Keratinocyte (primary cell): Measurements from ENCODE around the gene VCL. TPM values are rescaled to one million over a fixed set of nuclear protein-coding genes. Genes with fewer than 3 reads are reported as not detected.
A peak's percentile ranks its signal among the peaks of the same experiment; 100 is the strongest.

ENCODE experiments used
- DNase-seq: peaks from one replicate; pipeline ENCODE4 v3.0.0-alpha.2; 2011; ENCODE audit warnings: low read depth, missing footprints, low spot score
- FAIRE-seq: peaks from 2 replicates; lab custom pipeline; 2011; peaks lifted over from hg19 to GRCh38; lab: Jason Lieb, UNC
- H2AFZ ChIP-seq: 2 replicates; pipeline ENCODE4 v1.6.0; 2012; ENCODE audit warnings: low read length, control low read depth, inconsistent platforms; ENCODE audit not compliant: control insufficient read depth
- H3K27ac ChIP-seq: 2 replicates; pipeline ENCODE4 v1.5.1; 2011; ENCODE audit warnings: low read length; ENCODE audit not compliant: control insufficient read depth, insufficient read depth
- H3K27me3 ChIP-seq: 3 replicates; pipeline ENCODE4 v1.6.0; 2011; ENCODE audit warnings: low read length; ENCODE audit not compliant: control insufficient read depth, insufficient read depth; ENCODE audit errors: extremely low read depth
- H3K36me3 ChIP-seq, 2 experiments: 2 replicates in 1 of 2; 3 replicates in 1 of 2; pipeline ENCODE4 v1.5.1; 2011; ENCODE audit warnings: low read length in 2 of 2, mild to moderate bottlenecking in 1 of 2; ENCODE audit not compliant: control insufficient read depth in 2 of 2, insufficient read depth in 2 of 2; ENCODE audit errors: extremely low read depth in 1 of 2
- H3K4me1 ChIP-seq: 3 replicates; pipeline ENCODE4 v1.5.1; 2011; ENCODE audit warnings: low read length; ENCODE audit not compliant: control insufficient read depth, insufficient read depth; ENCODE audit errors: extremely low read depth
- H3K4me2 ChIP-seq: 3 replicates; pipeline ENCODE4 v1.6.0; 2011; ENCODE audit warnings: low read depth, low read length; ENCODE audit not compliant: control insufficient read depth, insufficient read depth; ENCODE audit errors: extremely low read depth
- H3K4me3 ChIP-seq, 3 experiments: fragments of 200-600 bp in 1 of 3; sonication (generic) in 1 of 3; 2 replicates in 2 of 3; 3 replicates in 1 of 3; pipeline ENCODE4 v1.5.1; 2011 to 2016; ENCODE audit warnings: low read length in 3 of 3, mild to moderate bottlenecking in 3 of 3, control low read depth in 2 of 3, inconsistent platforms in 1 of 3, low read depth in 1 of 3, mixed read lengths in 1 of 3, mixed run types in 1 of 3, moderate library complexity in 1 of 3; ENCODE audit not compliant: control insufficient read depth in 2 of 3, insufficient read depth in 2 of 3; ENCODE audit errors: extremely low read depth in 1 of 3
- H3K79me2 ChIP-seq: 2 replicates; pipeline ENCODE4 v1.6.0; 2012; ENCODE audit warnings: low read length; ENCODE audit not compliant: control insufficient read depth, insufficient read depth
- H3K9ac ChIP-seq: 3 replicates; pipeline ENCODE4 v1.6.0; 2011; ENCODE audit warnings: low read length; ENCODE audit not compliant: control insufficient read depth, insufficient read depth; ENCODE audit errors: extremely low read depth
- H3K9me1 ChIP-seq: 3 replicates; pipeline ENCODE4 v1.6.0; 2011; ENCODE audit warnings: low read length; ENCODE audit not compliant: control insufficient read depth, insufficient read depth; ENCODE audit errors: extremely low read depth
- H3K9me3 ChIP-seq: 2 replicates; pipeline ENCODE4 v1.5.1; 2012; ENCODE audit warnings: low read depth, low read length; ENCODE audit not compliant: control insufficient read depth
- H4K20me1 ChIP-seq: 3 replicates; pipeline ENCODE4 v1.6.0; 2011; ENCODE audit warnings: low read length; ENCODE audit not compliant: control insufficient read depth, insufficient read depth; ENCODE audit errors: extremely low read depth
- CTCF ChIP-seq, 3 experiments: IDR thresholded peaks in 1 of 3; conservative IDR thresholded peaks in 1 of 3; optimal IDR thresholded peaks in 1 of 3; 2 replicates in 2 of 3; 3 replicates in 1 of 3; pipeline versions ENCODE3 to v1.5.1; 2011; ENCODE audit warnings: low read length in 3 of 3, mild to moderate bottlenecking in 3 of 3, moderate library complexity in 2 of 3, control low read depth in 1 of 3, inconsistent platforms in 1 of 3; ENCODE audit not compliant: insufficient read depth in 2 of 3; ENCODE audit errors: extremely low read depth in 1 of 3
- EZH2 ChIP-seq: IDR thresholded peaks from one replicate; pipeline ENCODE4 v1.6.1; 2012; ENCODE audit warnings: inconsistent platforms, mild to moderate bottlenecking, low read length, moderate library complexity
- dilution Hi-C: fragments of 300-500 bp; cut with MboI; formaldehyde crosslinking; loops from one replicate; pipeline ENCODE4 v1.7.0; 2020; ENCODE audit warnings: low sequenced_read_pairs; ENCODE audit not compliant: extremely low pct_ligation_motif_present
- polyA plus RNA-seq, 5 experiments: library from polyadenylated mRNA; depleted of rRNA in 3 of 5; stranded (reverse) in 3 of 5; stranded (forward) in 1 of 5; unstranded in 1 of 5; fragments of >200 nt; gene quantifications; 1 replicate in 1 of 5; 2 replicates in 3 of 5; 3 replicates in 1 of 5; pipeline versions ENCODE4 v1.2.1 to v1.2.3, GENCODE V29; 2011 to 2012; ENCODE audit warnings: missing spikeins in 2 of 5, low read depth in 1 of 5, low replicate concordance in 1 of 5

VCL gene
- polyA plus RNA-seq, 1 donor (not counting 4 experiments of a cell fraction or from before 2014, with no cell fraction given), result 102 TPM

DNA sequence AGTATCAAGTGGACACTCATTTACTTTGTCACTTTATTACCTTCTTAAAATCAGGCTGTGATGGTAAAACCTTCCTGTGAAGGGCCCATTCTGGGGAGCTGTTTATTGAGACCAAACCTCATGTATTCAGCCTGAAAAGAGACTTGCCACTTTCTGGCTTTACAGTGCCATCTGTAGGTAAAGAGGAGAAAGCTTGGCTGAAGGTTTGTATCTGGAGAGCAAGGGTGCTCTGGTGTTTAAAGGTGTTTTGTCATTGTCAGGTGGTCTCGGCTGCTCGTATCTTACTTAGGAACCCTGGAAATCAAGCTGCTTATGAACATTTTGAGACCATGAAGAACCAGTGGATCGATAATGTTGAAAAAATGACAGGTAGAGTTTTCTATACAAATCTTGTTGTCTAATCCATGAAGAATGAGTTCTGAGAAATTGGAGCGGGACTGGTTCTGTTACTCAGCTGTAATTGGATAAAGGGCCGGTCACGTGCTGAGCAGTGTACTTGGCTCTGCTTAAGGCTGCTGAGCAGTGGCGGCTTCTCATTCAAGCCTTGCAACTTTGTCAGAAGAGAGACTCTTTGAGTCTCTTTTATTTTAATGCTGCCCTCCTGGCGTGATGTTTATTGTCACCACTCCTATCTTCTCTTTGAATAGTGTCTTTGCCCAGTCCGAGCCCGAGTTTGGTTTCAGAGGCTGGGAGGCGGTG, 105.8 kb downstream of the VCL start:
- H3K4me1 ChIP-seq, result peaks cover 12% of the 10 kb centered on the region
- DNase-seq (no peak), FAIRE-seq (no peak)
- no peak for TF ChIP-seq EZH2
- TF ChIP-seq CTCF (optimal IDR thresholded peaks at IDR 0.05 in 1 of 3, IDR thresholded peaks at IDR 0.05 in 1 of 3, conservative IDR thresholded peaks at IDR 0.05 in 1 of 3; ENCODE audit: extremely low read depth in 1 of 3, insufficient read depth in 2 of 3, low read length in 3 of 3), result peak in 1 of 3 experiments; percentile 25
- no peaks in the 10 kb centered on the region for H3K9me3 ChIP-seq
- no peak overlapping the region for H3K4me3 ChIP-seq
- dilution Hi-C loops, result no loop called here
- no peak overlapping the region for H3K27ac ChIP-seq
- H4K20me1 ChIP-seq, result no peaks in the 10 kb centered on the region
- H3K9ac ChIP-seq, result no peak overlapping the region
- no peaks in the 10 kb centered on the region for H3K27me3 ChIP-seq
- no peak overlapping the region for H3K4me2 ChIP-seq
- H3K79me2 ChIP-seq, result no peaks in the 10 kb centered on the region
- no peak overlapping the region for H2AFZ ChIP-seq
- H3K36me3 ChIP-seq, result peaks cover 36 to 49% of the 10 kb centered on the region in 2 experiments
- no peaks in the 10 kb centered on the region for H3K9me1 ChIP-seq

DNA sequence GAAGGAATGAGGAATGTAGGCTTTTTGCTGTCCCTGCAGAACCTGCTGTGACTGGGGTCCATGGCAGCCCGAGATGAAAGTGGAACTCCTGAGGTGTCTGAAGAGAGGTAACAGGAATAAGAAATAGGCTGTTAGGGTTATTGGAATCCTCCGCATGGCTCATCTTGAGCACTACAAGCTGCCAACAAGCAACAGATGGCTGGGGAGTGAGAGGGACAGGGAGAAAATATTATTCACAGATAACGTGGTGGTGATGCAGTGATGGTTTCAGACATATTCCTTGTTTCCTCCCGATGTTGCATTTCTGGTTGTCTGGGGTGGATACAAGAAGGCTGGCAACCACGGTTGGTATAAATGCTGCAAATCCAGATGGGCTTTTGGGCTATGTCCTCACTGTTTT, 106.6 kb downstream of the VCL start:
- Histone ChIP-seq H3K4me2 (no peak overlapping the region), H3K36me3 (peaks cover 42 to 48% of the 10 kb centered on the region in 2 experiments), H3K4me3 (no peak overlapping the region), H2AFZ (no peak overlapping the region), H3K4me1 (peaks cover 9% of the 10 kb centered on the region), H3K27ac (no peak overlapping the region), H3K9me3 (no peaks in the 10 kb centered on the region), H3K27me3 (no peaks in the 10 kb centered on the region), H3K9ac (no peak overlapping the region), H4K20me1 (no peaks in the 10 kb centered on the region), H3K79me2 (no peaks in the 10 kb centered on the region), H3K9me1 (no peaks in the 10 kb centered on the region)
- DNase-seq (no peak), FAIRE-seq (no peak)
- TF ChIP-seq CTCF (optimal IDR thresholded peaks at IDR 0.05 in 1 of 3, IDR thresholded peaks at IDR 0.05 in 1 of 3, conservative IDR thresholded peaks at IDR 0.05 in 1 of 3; ENCODE audit: extremely low read depth in 1 of 3, insufficient read depth in 2 of 3, low read length in 3 of 3), result no peak
- TF ChIP-seq EZH2, result no peak
- dilution Hi-C loops, result no loop called here
